WI38 (cell line): ENCODE measurements around the gene RNASE11.

Experiments
- H3K4me3 ChIP-seq: 2 replicates; pipeline ENCODE4 v1.5.1; 2011; ENCODE audit warnings: low read depth, mild to moderate bottlenecking, control low read depth, low read length
- CTCF ChIP-seq: IDR thresholded peaks from 2 replicates; pipeline ENCODE4 v1.5.1; 2012; ENCODE audit warnings: low read depth, mild to moderate bottlenecking, control low read depth, low read length

RNASE11 gene

GRCh38 chr14:20628063-20628854, 40.5 kb upstream of the RNASE11 start:
- no peak overlapping the region for H3K4me3 ChIP-seq
- TF ChIP-seq CTCF: no peak

- no peak for TF ChIP-seq CTCF
- no peak overlapping the region for H3K4me3 ChIP-seq
Observed at GRCh38 chr14:20627346-20628027, 39.7 kb upstream of the RNASE11 start.

GRCh38 chr14:20626274-20626673, 38.5 kb upstream of the RNASE11 start:
- no peak for TF ChIP-seq CTCF
- H3K4me3 ChIP-seq: peak overlapping the region; percentile 30

- TF ChIP-seq CTCF: no peak
- peak overlapping the region; percentile 57 for H3K4me3 ChIP-seq
Observed at GRCh38 chr14:20624495-20625070, 36.8 kb upstream of the RNASE11 start.

- no peak for TF ChIP-seq CTCF
- no peak overlapping the region for H3K4me3 ChIP-seq
Observed at GRCh38 chr14:20623798-20624197, 36.0 kb upstream of the RNASE11 start.

GRCh38 chr14:20622816-20623291, 35.1 kb upstream of the RNASE11 start:
- no peak for TF ChIP-seq CTCF
- H3K4me3 ChIP-seq: no peak overlapping the region
